Ascending aorta (tissue), 2 donors: ENCODE data around the gene TGFB3. TPM values are rescaled to one million over a fixed set of nuclear protein-coding genes. Genes with fewer than 3 reads are reported as not detected.
"Not testable (repeated sequence)": the region's sequence is repeated elsewhere in the genome, so short reads cannot be mapped to it uniquely, and the experiment has no call there.

Experiments used
- DNase-seq, 2 donors: peaks; one replicate each; pipeline ENCODE4 v3.0.0-alpha.2; 2019; ENCODE audit warnings: low spot score in 2 of 2
- H3K27ac ChIP-seq, 2 donors: fragments of 200-600 bp; sonication (generic); one replicate each; pipeline ENCODE4 v1.5.1; 2016 to 2017; ENCODE audit warnings: mild to moderate bottlenecking in 1 of 2
- H3K27me3 ChIP-seq: fragments of 200-600 bp; sonication (generic); one replicate; pipeline ENCODE4 v1.5.1; 2017
- H3K36me3 ChIP-seq, 2 donors: fragments of 200-600 bp; sonication (generic); one replicate each; pipeline ENCODE4 v1.5.1; 2016
- H3K4me1 ChIP-seq, 2 donors: fragments of 200-600 bp; sonication (generic); one replicate each; pipeline ENCODE4 v1.5.1; 2016 to 2017; ENCODE audit warnings: mild to moderate bottlenecking in 1 of 2
- H3K4me3 ChIP-seq, 2 donors: fragments of 200-600 bp; sonication (generic); one replicate each; pipeline ENCODE4 v1.5.1; 2016 to 2017; ENCODE audit warnings: mild to moderate bottlenecking in 1 of 2
- H3K9me3 ChIP-seq, 2 donors: fragments of 200-600 bp; sonication (generic); one replicate each; pipeline ENCODE4 v1.5.1; 2016
- intact Hi-C: fragments of 100-400 bp; cut with DNase I; formaldehyde crosslinking; loops from one replicate; pipeline ENCODE4 v1.15.1; 2023
- total RNA-seq: library from RNA; depleted of rRNA; stranded (reverse); fragments of >200 nt; gene quantifications from one replicate; pipeline ENCODE4 v1.1.0, GENCODE V29; 2016
- TF ChIP-seq, protein P1 (sequence below), 3 experiments: fragments of 200-600 bp in 2 of 3; fragments of 450-650 bp in 1 of 3; sonication (generic) in 2 of 3; IDR thresholded peaks; one replicate each; pipeline ENCODE4 v1.5.1; 2016 to 2019; ENCODE audit warnings: antibody characterized with exemption in 3 of 3, mild to moderate bottlenecking in 1 of 3, moderate library complexity in 1 of 3

Gene TGFB3
- total RNA-seq, 1 donor from 2014 or later = 108 TPM

DNA sequence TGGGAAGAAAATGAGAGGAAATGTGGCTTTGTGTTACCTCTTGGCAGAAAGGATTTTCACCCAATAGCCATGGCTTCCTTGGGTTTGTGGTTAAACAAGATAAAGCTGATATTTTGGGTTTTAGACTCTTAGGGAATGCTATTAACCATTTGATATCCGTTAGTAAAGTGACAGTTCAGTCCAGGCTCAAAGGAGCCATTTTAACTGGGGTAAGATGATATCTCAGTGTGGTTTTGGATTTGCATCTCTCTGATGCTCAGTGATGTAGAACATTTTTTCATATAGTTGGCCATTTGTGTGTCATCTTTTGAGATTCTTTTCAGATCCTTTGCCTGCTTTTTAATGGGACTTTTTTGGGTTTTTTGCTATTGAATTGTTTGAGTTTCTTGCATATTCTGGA, 33.9 kb upstream of the TGFB3 start:
- Histone ChIP-seq H3K27me3 (no peaks in the 10 kb centered on the region), H3K36me3 (peaks cover 6 to 12% of the 10 kb centered on the region in 2 donors), H3K9me3 (peaks cover 0 to 9% of the 10 kb centered on the region in 2 donors), H3K27ac (no peak overlapping the region), H3K4me3 (no peak overlapping the region), H3K4me1 (peaks cover 0 to 19% of the 10 kb centered on the region in 2 donors)
- no peak for DNase-seq
- intact Hi-C loops = loop anchor here (10.0 kb wide), 1 partner anchor 139 kb away; the partner anchor contains the start of gene GPATCH2L
- TF ChIP-seq, protein P1, sequence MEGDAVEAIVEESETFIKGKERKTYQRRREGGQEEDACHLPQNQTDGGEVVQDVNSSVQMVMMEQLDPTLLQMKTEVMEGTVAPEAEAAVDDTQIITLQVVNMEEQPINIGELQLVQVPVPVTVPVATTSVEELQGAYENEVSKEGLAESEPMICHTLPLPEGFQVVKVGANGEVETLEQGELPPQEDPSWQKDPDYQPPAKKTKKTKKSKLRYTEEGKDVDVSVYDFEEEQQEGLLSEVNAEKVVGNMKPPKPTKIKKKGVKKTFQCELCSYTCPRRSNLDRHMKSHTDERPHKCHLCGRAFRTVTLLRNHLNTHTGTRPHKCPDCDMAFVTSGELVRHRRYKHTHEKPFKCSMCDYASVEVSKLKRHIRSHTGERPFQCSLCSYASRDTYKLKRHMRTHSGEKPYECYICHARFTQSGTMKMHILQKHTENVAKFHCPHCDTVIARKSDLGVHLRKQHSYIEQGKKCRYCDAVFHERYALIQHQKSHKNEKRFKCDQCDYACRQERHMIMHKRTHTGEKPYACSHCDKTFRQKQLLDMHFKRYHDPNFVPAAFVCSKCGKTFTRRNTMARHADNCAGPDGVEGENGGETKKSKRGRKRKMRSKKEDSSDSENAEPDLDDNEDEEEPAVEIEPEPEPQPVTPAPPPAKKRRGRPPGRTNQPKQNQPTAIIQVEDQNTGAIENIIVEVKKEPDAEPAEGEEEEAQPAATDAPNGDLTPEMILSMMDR (IDR thresholded peaks at IDR 0.05) = no peak

DNA sequence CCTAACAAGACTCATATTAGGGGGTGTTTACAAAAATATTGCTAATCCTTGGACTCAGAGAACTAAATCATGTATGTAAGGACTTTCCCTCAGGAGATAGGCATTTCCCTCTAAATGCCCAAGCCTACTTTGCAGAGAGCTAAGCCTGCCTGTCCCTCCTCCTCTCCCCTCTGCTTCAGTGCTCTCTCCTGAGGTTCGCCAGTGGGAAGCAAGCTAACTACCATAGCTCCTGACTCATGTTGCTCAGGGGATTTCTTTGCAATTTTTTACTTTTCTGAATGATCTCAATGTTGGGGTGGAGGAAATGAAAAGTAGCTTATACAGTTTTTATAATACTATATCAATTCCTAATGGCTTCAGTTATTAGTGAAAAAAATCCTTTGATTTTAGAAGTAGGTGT, 33.4 kb upstream of the TGFB3 start:
- Histone ChIP-seq H3K27ac (no peak overlapping the region), H3K27me3 (no peaks in the 10 kb centered on the region), H3K4me3 (no peak overlapping the region), H3K9me3 (peaks cover 0 to 9% of the 10 kb centered on the region in 2 donors), H3K4me1 (peaks cover 0 to 19% of the 10 kb centered on the region in 2 donors), H3K36me3 (peaks cover 4 to 10% of the 10 kb centered on the region in 2 donors)
- TF ChIP-seq, protein P1 (IDR thresholded peaks at IDR 0.05) = no peak
- DNase-seq = no peak
- intact Hi-C loops = loop anchor here (10.0 kb wide), 1 partner anchor 140 kb away; the partner anchor contains the start of gene GPATCH2L

DNA sequence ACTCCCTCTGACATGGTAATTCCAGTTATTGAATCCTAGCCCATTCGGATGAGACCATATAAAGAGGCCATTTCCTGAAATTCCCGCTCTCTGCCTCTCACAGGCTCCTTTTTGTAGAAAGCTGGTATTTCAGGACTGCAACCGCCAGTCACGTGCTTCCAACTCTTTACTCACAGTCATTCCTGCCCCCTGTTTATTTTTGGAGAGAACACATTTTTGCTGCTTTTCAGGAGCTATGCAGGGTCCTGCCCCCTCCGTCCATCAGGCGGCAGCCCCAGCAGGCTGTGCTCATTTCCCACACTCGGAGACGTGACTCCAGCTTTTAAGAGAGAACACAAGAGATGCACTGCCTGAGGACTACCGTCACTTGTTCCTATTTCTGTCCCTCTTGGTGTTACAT, 30.6 kb upstream of the TGFB3 start:
- Histone ChIP-seq H3K36me3 (peaks cover 0 to 16% of the 10 kb centered on the region in 2 donors), H3K9me3 (no peaks in the 10 kb centered on the region), H3K27me3 (no peaks in the 10 kb centered on the region), H3K27ac (peak overlapping the region; percentile 86 to 95), H3K4me1 (peaks cover 0 to 19% of the 10 kb centered on the region in 2 donors), H3K4me3 (peak overlapping the region in 1 of 2 donors; percentile 1)
- TF ChIP-seq, protein P1 (IDR thresholded peaks at IDR 0.05) = peak in 2 of 3 experiments; percentile 21 to 32
- DNase-seq = peak; percentile 36 to 92
- intact Hi-C loops = loop anchor here (1.0 to 10.0 kb wide), 3 partner anchors 17 to 142 kb away; partner anchors contain the start of gene GPATCH2L

DNA sequence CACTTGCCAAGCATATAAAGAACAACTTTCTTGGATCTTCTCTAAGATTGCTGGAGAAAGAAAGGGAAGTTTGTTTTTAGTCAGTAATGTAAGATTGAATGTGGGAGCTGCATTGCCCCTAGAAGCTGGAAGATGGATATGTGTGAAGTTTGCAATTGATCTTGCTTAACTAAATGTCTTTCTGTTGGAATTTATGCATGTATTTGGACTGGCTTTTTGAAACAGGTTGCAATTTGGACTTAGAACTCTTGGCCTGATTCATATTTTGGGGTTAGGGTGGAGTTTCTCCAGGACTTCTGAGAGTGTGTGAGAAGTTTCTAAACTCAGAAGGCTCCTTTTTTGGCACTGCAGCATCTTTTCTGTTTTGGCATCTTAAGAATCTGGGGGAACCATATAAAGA, 30.1 kb upstream of the TGFB3 start:
- no peaks in the 10 kb centered on the region for H3K27me3 ChIP-seq

DNA sequence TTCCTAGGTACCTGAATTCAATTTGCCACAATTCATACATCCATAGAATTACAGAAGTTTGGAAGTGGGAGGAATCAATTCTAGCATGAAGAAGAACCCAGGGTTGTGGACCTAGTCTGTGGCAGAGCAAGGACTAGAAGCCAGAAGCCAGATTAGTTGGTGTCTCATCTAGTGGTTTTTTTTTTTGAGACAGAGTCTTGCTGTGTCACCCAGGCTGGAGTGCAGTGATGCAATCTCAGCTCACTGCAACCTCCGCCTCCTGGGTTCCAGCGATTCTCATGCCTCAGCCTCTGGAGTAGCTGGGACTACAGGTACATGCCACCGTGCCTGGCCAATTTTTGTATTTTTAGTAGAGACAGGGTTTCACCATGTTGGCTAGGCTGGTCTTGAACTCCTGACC, 27.8 kb upstream of the TGFB3 start:
- Histone ChIP-seq H3K27ac (peak overlapping the region in 1 of 2 donors; percentile 23), H3K4me1 (peaks cover 0 to 19% of the 10 kb centered on the region in 2 donors), H3K36me3 (peaks cover 16 to 36% of the 10 kb centered on the region in 2 donors)
- not testable (repeated sequence) for H3K4me3 ChIP-seq, H3K27me3 ChIP-seq, H3K9me3 ChIP-seq, DNase-seq
- intact Hi-C loops = loop anchor here (10.0 kb wide), 1 partner anchor 145 kb away; the partner anchor contains the start of gene GPATCH2L

More for the DNA sequence above, 30.1 kb upstream of the TGFB3 start:
- Histone ChIP-seq H3K9me3 (no peaks in the 10 kb centered on the region), H3K36me3 (peaks cover 0 to 18% of the 10 kb centered on the region in 2 donors), H3K4me1 (peaks cover 0 to 19% of the 10 kb centered on the region in 2 donors), H3K4me3 (no peak overlapping the region), H3K27ac (peak overlapping the region; percentile 86 to 87)
- TF ChIP-seq, protein P1 (IDR thresholded peaks at IDR 0.05) = no peak
- intact Hi-C loops = loop anchor here (1.0 to 10.0 kb wide), 3 partner anchors 17 to 143 kb away; partner anchors contain the start of gene GPATCH2L
- no peak for DNase-seq

DNA sequence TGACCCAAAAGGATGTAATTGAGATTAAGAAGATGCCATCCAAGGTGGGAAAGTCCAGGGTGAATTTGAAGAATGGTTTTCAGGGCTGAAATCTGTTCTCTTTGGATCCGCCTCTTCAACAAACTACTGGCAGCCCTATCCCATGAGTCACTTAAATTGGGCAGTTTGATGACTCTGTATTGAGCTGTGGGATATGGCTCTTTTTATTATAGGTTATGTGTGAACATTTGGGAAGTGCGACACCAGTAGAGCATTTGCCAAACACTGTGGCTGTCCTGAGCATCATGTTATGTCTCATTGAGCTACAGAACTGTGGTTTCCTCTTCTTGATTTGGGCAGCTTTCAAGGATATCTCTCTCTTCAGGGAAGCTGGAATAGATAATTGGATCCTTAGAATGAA, 26.1 kb upstream of the TGFB3 start:
- Histone ChIP-seq H3K27ac (no peak overlapping the region), H3K9me3 (no peaks in the 10 kb centered on the region), H3K4me3 (no peak overlapping the region), H3K4me1 (peaks cover 0 to 13% of the 10 kb centered on the region in 2 donors), H3K27me3 (no peaks in the 10 kb centered on the region), H3K36me3 (peaks cover 16 to 44% of the 10 kb centered on the region in 2 donors)
- intact Hi-C loops = no loop called here
- no peak for DNase-seq
- TF ChIP-seq, protein P1 (IDR thresholded peaks at IDR 0.05) = no peak
